ENCODE measurements around the gene PRICKLE2. TPM values are rescaled to one million over a fixed set of nuclear protein-coding genes. Genes with fewer than 3 reads are reported as not detected.

The PRICKLE2 gene
- total RNA-seq, 1 experiment from 2014 or later: 3.2 TPM

DNA sequence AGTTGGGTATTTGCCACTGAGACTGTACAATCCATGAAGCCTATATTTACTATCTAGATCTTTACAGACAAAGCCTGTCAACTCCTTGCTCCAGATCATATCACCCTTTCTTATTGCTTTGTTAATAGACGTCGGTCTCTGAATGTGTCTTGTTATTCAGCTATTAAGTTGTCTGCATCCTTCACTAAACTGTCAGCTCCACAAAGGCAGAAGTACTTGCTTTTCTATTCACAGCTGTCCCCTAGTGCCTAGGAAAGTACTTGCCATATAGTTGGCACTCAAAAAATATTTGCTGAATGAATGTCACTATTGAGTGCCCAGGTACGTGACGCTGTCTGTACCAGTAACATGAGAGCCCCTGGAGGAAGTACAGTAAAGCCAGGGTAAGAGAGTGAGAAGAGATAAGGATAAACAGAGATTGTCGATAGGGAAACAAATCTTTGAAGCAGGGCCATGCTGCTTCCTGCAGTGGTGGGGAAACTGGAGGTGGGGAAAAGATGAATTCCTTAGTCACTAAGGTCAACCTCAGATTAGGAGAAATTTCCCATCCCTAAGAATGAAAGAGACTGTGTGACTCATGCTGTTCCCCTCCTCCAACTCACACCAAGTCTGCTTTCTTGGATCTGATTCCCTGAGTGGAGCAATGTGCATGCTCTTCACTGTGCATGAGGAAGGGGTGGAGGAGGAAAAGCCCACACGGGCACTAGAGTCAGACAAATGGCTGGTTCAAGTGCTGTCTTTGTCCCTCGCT lies 36.3 kb downstream of the PRICKLE2 start:
- no peak overlapping the region for H3K14ac ChIP-seq (ENCODE audit: insufficient read depth, low read length)
- no peaks in the 10 kb centered on the region for H4K20me1 ChIP-seq (ENCODE audit: control insufficient read depth, insufficient read depth, insufficient read length)
- H2BK120ac ChIP-seq (ENCODE audit: low read depth, low read length, poor library complexity, severe bottlenecking): no peak overlapping the region
- H4K8ac ChIP-seq (replicated peaks; ENCODE audit: insufficient read length, low read depth, low read length): no peak overlapping the region
- no peak overlapping the region for H3K4me2 ChIP-seq (ENCODE audit: insufficient read depth, insufficient read length, low read length)
- Mint-ChIP-seq H3K36me3 (ENCODE audit: insufficient read depth in 1 of 3, low read depth in 3 of 3) (peaks cover 9 to 13% (median 9%) of the 10 kb centered on the region in 3 experiments), H3K27ac (peak overlapping the region in 1 of 3 experiments; percentile 76; a peak in 1 of 7 replicates), H3K9me3 (peaks cover 8 to 10% of the 10 kb centered on the region in 2 experiments; a peak in 4 of 5 replicates), H3K27me3 (ENCODE audit: low read depth) (no peaks in the 10 kb centered on the region; the same call in 1 of the 2 replicates), H3K4me3 (no peak overlapping the region), H3K4me1 (peaks cover 10 to 24% of the 10 kb centered on the region in 2 experiments)
- no peak overlapping the region for H4K5ac ChIP-seq (ENCODE audit: insufficient read length, low read depth, low read length)
- no peak overlapping the region for H2BK12ac ChIP-seq (ENCODE audit: insufficient read length, low read depth, low read length)
- no peak overlapping the region for H3K4ac ChIP-seq (ENCODE audit: low read depth, low read length)
- H2BK15ac ChIP-seq (ENCODE audit: low read depth, low read length): no peak overlapping the region
- H3K9ac ChIP-seq (ENCODE audit: extremely low read depth, insufficient read length, low read length): no peak overlapping the region
- H2BK5ac ChIP-seq (ENCODE audit: insufficient read length, low read length): no peak overlapping the region
- no peak overlapping the region for H3K27ac ChIP-seq (ENCODE audit: insufficient read length, low read depth, low read length)
- H3K56ac ChIP-seq (ENCODE audit: insufficient read length, low read depth, low read length): no peak overlapping the region
- H3K4me1 ChIP-seq (ENCODE audit: insufficient read depth, low read length): peaks cover 4% of the 10 kb centered on the region; the same call in 1 of the 2 replicates
- no CpG with 5 or more reads among the region's 7 CpGs for WGBS (ENCODE audit: extremely low coverage, insufficient read length, low lambda C conversion rate)
- H3K18ac ChIP-seq (ENCODE audit: insufficient read length, low read depth, low read length): no peak overlapping the region
- H2BK20ac ChIP-seq (ENCODE audit: low read depth, low read length, poor library complexity, severe bottlenecking): no peak overlapping the region
- no peak overlapping the region for H3T11ph ChIP-seq (ENCODE audit: low read length)
- H2AK5ac ChIP-seq (ENCODE audit: insufficient read length, low read length): no peak overlapping the region
- no peaks in the 10 kb centered on the region for H3K9me3 ChIP-seq (ENCODE audit: control insufficient read depth, low read depth, low read length)
- H3K23me2 ChIP-seq (ENCODE audit: insufficient read length, low read depth, low read length, poor library complexity, severe bottlenecking): no peaks in the 10 kb centered on the region
- no peaks in the 10 kb centered on the region for H3K79me2 ChIP-seq (ENCODE audit: insufficient read depth, low read length)
- no peak for DNase-seq
- no peak overlapping the region for H2AFZ ChIP-seq (ENCODE audit: low read length)
- no peaks in the 10 kb centered on the region for H3K79me1 ChIP-seq (ENCODE audit: insufficient read depth, low read depth, low read length, poor library complexity, severe bottlenecking)
- TF ChIP-seq, protein P1, sequence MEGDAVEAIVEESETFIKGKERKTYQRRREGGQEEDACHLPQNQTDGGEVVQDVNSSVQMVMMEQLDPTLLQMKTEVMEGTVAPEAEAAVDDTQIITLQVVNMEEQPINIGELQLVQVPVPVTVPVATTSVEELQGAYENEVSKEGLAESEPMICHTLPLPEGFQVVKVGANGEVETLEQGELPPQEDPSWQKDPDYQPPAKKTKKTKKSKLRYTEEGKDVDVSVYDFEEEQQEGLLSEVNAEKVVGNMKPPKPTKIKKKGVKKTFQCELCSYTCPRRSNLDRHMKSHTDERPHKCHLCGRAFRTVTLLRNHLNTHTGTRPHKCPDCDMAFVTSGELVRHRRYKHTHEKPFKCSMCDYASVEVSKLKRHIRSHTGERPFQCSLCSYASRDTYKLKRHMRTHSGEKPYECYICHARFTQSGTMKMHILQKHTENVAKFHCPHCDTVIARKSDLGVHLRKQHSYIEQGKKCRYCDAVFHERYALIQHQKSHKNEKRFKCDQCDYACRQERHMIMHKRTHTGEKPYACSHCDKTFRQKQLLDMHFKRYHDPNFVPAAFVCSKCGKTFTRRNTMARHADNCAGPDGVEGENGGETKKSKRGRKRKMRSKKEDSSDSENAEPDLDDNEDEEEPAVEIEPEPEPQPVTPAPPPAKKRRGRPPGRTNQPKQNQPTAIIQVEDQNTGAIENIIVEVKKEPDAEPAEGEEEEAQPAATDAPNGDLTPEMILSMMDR (conservative IDR thresholded peaks at IDR 0.05): no peak
- H3K27me3 ChIP-seq (ENCODE audit: insufficient read depth, low read length): no peaks in the 10 kb centered on the region
- H4K91ac ChIP-seq (ENCODE audit: insufficient read length, low read depth, low read length): no peak overlapping the region
- H3K23ac ChIP-seq (ENCODE audit: insufficient read length, low read depth, low read length): no peak overlapping the region
